ENCODE data around the gene BTBD17.

Gene BTBD17

DNA sequence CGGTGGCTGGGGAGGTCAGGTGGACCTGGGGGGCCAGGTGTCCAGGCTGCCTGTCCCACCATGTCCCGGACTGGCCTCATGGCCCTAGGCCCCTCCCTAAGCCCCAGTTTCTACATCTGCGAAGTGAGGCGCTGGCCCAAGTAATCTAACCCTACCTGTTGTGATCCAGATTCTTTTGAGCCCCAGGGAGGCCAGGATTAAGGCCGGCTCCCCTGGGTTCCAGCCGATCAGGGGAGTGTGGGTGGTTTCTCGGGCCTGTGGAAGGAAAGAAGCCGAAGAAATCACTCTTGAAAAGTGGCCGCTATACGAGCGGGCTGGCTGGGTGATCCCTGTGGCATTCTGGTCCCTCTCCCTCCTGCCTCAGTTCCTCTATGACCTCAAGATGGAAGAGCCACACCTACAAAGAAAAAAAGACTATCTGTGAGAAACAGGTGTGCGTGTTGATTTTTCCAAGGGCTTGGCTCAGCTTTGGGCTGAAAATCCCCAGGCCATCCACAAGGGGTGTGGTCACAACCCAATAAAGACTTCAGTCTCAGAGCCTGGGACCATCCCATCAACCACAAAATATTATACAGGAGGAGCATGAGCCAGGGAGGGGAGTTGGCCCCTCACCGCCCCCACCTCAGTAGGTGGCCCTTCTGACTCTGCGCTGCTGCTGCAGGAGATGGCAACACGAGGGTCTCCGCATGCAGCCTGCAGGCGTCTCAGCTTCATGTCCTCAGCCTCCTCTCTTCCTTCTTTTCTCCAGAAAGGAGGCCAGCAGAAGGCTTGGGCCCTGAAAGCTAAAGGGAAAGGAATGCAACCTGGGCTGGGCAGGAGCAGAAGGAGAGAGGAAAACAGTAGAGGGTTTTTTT lies 25.9 kb upstream of the BTBD17 start:
- DNase-seq, result no peak

DNA sequence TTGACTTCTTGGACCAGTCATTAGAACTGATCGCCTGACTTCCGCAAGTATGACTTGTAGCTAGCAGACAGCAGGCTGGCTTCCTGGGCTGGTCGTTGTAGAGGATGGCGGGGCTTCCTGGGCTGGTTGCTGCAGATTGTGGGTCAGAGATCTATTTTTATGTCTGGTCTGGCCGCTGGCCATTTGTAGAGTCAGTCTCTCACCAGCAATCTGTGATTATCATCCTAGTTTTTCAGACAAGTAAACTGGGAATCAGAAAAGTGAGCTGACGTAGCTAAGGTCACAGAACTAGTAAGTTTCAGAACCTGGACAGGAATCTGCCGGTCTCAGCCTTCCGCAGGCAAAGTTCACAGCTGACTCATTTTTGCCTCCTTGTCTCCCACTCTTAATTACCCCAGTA lies 24.7 kb upstream of the BTBD17 start:
- DNase-seq, result no peak

DNA sequence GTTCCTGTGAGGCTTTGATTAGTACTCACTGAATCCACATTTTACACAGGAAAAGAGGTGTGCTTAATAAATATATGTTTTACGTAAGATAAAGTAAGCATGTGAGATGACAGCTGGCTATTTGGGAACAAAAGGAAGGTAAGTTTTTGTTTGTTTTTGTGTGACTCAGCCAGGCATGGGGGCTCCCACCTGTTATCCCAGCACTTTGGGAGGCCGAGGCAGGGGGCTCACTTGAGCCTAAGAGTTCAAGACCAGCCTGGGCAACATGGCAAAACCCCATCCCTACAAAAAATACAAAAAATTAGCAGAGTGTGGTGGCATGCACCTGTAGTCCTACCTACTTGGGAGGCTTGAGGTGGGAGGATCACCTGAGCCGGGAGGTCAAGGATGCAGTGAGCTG lies 23.5 kb upstream of the BTBD17 start:
- DNase-seq, result no peak

DNA sequence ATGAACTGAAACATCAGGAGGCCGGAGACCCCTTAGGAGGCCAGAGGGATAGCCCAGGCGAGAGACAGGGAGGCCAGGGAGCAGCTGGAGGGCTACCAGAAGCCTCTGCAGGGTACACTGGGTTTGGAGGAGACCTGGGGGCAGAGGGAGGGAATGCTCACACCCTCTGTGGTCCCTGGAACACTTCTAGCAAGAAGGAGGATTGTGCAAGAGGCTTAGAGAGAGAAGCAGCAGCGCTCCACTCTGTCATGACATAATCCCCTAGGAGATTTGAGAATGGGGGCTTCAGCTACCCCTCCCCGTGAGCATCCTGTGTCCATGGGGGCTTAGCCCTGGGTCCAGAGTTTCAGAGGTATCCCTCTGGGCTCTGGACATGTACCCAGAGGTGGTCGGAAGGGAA lies 21.5 kb upstream of the BTBD17 start:
- DNase-seq, result no peak

DNA sequence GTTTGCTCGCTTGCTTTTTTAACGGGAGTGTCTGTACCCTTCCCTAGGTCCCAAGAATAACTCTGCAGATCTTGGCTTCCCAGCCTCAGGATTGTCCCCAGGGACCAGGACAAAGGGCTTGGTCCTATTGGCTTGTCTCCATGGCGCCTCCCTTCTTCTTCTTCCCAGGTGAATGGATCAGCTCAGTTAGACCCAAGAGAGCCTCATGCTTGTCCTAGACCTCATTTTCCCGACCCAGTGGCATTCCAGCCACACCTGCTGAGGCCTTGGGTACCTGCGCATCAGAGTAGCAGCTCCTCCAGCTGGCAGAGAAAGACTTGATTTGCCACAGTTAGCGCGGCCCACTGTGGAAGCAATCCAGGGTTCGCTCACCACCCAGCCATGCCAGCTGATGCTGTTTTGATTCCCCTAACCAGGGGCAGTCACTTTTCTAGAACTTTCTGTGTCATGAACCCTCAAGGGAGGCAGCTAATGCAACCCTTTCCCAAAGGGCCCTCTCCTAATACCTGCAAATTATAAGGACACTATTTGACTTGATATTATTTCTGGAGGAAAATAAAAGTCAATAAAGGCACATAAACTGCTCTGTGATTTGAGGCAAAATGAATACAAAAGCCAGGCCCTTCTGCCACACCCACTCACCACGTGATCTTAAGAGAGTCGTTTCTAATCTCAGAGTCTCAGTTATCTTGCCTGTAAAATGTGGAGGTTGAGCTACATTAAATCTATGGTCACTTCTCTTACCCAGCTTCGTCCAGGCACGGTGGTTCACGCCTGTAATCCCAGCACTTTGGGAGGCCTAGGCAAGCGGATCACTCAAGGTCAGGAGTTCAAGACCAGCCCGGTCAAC lies 19.5 kb upstream of the BTBD17 start:
- no peak for DNase-seq

DNA sequence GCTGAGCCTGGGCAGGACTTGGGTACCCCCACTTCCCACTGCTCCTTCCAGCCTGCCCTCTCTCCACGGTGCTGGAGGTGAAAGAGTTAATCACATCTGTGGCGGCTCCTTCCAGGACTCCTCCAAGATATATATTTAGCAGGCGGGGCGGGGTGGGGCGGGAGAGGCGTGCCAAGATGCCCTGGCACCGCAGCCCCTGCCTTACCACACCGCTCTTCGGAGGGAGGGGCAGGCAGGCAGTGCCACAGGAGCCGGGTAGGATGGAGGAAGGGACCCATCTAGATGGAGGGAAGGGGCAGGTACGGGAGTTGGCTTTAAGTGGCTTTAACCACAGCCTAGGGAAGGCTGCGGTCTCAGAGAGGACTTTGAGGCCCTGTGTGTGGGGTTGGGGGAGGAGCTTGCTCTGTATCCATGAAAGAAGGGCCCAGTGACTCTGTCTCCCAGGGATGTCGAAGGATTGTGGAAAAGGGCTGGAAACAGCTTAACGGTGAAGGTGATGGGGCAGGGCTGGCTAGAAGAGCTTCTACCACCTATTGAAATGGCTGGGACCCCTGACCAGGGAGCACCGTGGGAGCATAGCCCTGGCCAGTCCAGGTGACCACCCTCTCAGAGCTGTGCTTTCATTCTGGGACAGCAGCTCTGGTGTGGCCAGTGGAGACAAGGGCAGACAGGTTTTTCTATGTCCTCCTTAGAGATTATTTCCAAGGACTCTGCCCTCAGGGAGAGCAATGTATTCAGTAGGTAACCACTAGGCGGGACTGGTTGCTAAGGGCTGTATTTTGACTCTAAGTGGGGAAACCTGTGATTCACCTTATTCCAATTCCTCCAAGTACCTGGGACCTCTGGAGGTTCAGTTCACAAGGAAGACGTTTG lies 18.7 kb upstream of the BTBD17 start:
- no peak for DNase-seq

DNA sequence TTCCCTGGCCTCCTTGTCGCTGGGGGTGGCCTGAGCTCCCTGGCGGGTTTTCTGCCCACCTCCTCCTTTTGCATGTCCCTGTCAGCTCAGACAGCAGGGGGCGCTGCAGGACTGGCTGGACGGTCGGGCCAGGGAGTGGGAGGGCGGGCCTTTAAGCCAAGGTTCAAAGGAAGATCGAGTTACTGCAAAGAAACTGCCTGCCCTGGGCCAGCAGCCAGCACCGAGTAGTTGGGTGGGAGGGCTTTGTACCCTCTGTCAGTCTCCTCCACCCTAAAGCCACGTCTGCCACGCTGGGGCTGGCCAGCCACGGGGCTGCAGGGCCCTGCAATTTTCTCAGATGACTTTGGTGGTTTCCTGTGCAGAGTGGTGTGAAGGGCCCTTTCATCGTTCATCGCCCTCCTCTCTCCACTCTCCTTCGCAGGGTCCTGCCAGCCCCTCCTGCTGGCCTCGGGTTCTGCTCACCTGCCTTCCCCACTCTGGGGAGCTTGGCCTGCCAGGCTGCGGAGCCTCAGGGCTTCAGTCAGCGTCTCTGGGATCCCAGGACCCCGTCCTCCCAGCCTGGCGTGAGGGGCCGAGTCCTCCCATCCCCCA lies 17.9 kb upstream of the BTBD17 start:
- DNase-seq, result peak; percentile 86 to 91

DNA sequence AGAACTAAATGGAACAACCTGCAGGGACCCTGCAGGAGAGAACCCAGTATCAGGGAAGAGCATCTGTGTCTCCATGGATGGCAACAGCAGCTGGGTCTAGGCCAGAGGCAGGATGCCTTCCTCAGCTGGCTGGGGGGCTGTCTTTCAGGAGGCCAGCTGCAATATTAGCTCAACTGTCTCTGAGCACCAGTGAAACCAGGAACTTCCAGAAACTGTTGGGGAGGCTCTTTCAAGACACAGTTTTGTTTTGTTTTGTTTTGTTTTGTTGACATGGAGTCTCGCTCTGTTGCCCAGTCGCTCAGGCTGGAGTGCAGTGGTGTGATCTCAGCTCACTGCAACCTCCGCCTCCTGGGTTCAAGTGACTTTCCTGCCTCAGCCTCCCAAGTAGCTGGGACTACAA lies 13.2 kb upstream of the BTBD17 start:
- no peak for DNase-seq

DNA sequence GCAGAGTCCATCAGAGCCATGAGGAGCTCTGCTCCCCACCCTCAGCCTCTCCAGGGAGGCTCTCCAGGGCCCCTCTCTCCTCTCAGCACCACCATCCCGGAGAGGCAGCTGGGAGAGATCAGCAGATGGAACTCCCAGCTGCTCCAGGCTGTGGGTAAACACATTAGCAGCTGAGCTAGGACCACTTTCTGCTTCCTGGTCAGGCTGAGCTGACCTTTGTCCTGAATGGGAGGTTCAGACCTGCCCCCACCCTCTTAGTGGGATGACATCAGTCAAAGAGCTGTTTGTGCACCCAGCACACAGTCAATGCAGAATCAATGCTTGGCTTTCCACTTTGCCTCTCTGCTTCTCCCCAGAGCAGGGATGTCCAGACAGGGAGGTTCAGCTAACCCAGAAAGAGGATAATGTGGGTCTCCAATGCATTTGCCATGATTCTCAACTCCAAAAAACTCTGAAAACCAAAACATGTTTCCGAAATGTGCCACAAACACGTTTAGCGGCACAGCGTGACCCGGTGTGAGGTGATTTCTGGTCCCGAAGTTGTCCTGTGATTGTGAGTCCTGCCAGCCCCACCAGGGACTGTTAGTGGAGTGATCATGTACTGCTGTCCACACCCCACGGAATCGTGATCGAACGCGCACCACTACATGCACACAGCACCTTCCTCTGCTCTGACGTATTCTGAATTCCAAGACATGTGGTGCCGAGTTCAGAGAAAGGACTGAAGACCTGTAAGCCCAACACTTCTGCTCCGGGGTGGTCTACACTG lies 12.4 kb upstream of the BTBD17 start:
- DNase-seq, result no peak

DNA sequence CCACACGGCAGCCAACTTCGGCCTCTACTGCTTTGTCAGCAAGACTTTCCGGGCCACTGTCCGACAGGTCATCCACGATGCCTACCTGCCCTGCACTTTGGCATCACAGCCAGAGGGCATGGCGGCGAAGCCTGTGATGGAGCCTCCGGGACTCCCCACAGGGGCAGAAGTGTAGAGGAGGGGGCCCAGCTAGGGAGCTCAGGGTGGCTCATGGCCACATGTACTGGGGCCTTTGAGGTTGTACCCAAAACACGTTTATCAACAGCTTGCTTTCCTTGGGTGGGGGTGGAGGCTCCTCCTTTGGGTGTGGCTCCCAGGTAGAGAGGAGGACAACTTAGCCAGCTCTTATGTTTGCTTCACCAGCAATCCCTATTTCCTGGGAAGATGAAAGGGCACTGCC lies 10.8 kb upstream of the BTBD17 start:
- DNase-seq, result no peak

DNA sequence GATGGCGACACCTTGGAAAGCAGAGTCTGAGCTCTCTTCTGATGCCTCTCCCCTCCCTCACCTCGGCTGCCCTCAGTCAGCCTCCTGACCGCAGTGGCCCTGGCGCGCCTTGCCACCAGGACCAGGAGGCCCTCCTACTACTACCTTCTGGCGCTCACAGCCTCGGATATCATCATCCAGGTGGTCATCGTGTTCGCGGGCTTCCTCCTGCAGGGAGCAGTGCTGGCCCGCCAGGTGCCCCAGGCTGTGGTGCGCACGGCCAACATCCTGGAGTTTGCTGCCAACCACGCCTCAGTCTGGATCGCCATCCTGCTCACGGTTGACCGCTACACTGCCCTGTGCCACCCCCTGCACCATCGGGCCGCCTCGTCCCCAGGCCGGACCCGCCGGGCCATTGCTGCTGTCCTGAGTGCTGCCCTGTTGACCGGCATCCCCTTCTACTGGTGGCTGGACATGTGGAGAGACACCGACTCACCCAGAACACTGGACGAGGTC lies 10.0 kb upstream of the BTBD17 start:
- no peak for DNase-seq

DNA sequence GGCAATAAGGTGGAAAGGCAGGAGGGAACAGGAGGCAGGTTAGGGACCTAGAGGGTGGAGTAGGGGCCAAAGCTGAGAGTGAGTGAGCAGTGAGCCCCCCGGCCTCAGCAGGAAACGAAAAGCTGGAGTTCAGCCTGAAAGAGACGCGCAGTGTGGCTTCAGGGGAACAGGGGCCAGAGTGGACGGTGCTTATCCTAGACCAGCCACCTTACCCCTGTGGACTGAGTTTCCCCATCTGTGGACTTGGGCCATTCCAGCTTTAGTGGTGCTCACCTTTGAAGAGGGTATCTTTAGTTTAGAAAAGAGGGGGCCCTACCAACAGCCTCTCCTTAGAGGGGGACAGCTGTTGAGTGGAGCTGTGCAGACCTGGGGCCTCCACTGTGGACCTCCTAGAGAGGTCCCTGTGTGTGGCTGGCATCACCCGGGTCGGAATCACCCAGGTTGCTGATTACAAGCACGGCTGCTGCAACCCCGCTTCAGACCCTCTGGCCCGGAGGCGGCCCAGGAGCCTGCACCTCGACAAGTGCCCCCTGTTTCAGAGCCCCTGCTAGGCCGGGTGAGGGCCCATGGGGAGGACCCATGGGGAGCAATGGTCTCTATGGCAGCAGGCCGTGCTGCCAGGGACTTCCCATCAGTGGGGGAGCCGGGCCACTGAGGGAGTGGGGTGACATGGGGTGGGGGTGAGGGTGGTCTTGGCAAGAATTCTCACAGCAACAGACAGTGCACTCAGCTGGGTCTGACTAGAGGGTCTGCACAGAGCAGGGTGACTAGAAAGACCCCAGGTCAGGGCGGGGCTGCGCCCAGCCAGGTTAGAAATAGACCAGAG lies 8.2 kb upstream of the BTBD17 start:
- no peak for DNase-seq

DNA sequence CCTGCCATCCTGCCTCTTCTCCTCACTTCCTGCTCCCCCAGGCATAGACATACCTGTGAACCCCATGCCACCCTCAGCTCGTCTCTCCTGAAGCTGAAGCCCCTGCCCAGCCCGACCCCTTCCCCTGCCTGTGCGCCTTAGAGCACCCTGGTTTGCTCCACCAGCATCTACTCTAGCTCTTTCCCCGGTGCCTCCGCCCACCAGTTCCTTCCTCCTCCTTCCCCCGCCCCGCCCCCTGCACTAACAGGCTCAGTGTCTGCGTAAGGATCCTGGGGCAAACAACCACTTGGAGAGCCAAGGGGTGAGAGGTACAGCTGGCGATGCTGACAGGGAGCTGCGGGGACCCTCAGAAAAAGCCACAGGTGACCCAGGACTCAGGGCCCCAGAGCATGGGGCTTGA lies 7.6 kb upstream of the BTBD17 start:
- DNase-seq, result peak; percentile 64 to 65

DNA sequence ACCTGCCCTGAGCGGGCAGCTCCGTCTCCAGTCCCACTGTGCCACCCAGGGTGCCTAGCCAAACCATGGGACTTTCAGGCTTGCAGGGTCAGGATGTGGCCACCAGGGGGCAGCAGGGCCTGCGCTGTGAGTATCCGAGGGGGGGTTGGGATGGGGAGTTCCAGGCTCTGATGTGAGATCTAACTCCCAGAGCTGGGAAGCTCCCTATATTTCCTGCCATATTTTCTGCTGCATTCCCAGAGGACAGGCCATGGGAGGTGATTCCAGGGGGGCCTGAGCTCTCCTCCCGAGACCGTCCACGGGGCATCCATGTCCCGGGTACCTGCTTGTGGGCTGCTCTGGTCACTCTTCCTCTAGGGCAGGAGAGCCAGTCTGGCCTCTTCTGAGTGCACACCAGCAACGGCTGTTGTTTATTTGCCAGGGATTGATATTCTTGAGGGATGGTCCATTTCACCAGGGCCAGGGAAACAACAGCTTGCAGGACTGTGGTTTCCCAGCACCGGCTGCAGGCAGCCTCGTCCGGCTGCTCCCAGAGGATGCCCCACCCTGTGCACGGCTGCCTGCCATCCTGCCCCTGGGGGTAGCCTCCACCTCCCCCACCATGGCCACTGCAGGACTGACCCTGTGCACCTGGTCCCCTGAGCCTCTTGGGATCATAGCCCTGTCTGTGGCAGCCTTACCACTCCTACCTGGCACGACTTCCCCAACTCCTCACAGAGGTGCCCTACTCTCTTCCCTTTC lies 6.8 kb upstream of the BTBD17 start:
- DNase-seq, result peak; percentile 69 to 81

DNA sequence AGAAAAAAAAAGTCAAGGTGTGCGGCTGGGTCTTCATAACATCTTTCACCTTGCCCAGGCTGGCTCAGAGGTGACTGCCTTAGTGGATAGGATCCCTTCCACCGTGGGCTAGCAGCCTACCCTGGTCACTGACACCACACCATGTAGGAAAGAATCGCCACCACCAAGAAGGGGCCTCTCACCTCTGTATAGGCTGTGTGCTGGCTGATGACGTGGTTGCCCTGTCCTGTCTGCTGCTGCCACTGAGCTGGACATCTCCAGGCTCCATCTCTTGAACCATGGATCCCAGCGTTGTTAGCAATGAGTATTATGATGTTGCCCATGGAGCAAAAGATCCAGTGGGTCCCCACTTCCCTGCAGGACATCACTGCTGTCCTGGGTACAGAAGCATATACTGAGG lies 5.5 kb upstream of the BTBD17 start, which contains the start of gene GPR142:
Gene GPR142, plus strand, starts transcription at position 301 of the 400 bp plus-strand sequence. CDS start 2,035 bp downstream, outside the sequence.
- DNase-seq, result no peak

DNA sequence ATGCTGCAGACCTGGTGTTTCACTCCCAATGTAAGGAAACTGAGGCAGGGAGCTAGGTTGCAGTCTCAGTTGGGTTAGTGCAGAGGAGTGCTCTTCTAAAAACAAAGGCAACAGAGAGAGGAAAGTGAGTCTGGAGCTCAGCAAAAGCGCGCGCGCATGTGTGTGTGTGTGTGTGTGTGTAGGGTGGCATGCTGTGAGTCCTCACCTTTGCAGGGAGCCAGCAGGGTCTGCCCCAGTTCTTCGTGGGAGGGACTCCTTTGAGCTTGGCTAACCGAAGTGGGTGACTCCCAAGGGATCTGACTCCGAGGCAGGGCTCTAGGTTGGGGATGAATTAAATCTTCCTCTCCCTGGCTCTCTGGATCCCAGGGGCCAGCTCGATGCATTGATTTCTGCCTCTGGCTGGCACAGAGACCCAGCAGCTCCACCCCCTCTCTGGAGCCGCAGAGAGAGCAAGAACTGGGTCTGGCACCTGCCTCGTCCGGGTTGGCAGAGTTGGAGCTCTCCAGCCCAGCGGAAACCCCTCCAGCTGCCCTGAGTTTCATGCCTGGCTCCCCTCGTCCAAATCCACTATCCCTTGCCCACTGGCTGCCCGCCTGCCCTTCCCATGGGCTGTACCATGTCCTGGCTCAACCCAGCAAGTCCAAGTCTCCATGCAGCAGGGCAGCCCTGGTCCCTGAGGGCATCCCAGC lies 1.3 kb upstream of the BTBD17 start:
- no peak for DNase-seq

DNA sequence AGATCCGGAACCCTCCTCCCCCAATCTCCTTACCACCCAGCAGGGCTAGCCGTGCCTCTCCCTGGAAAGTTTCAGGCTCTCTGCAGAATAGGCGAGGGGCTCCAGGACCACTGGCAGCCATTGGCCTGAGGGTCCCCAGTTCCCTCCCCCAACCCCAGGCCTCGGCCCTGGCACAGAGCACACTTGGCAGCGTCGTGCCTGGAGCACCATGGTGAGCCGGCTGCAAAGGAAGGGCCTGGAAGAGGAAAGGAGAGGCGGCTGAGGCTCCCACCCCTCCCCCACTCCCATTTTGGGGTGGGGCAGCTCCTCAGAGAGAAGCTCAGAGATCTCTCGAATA lies 369 bp upstream of the BTBD17 start:
- DNase-seq, result no peak

DNA sequence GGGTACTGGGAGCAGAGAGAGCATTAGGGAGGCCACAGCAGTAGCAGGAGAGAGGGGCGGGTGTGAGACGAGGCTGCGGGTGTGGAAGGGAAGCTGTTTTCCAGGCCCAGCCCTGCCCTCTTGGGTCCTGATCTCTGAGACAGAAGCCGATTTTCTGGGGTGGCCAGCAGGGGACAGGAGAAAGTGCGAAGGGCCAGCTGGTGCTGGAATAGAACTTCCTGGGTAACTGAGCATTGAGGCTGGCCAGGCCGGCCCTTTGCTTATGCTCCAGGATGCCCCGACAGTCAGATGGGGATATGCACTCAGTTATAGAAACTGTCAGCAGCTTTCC lies 804 bp downstream of the BTBD17 start:
- no peak for DNase-seq

DNA sequence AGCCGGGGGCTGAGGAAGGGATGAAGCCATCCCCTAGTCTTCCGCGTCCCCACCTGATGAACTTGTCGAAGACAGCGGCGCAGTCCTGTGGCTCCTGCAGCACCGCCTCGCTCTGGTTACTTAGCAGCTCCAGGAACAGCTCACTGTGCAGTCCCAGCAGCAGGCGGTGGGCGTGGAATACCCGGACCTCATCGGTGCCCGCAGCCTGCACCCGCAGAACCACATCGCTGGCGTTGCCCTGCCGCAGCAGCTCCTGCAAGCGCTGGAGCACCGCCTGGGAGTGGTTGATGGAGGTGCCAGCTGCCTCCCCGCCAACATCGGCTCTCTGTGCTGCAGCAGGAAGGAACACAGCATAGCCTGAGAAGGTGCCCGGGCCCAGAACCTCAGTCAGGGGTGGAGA lies 1.8 kb downstream of the BTBD17 start:
- no peak for DNase-seq

DNA sequence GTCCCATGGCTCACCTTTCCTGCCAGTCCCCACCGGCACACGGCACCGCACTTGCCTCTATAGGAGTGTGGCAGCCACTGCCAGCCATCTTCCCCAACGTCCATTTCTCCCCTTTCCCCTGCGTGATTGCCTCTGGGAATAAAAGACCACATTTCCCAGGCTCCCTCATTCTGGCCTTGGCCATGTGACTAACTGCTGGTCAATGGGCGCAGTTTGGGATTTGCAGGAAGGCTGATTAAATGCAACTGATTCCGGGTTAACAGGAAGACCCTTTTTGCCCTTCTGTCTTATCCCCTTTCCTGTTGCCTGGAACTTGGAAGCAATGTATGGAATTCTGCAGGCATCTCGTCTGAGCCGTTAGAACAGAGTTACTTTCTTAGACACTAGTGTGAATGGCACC lies 3.0 kb downstream of the BTBD17 start:
- no peak for DNase-seq
